Heart left ventricle (tissue), 16 donors: ENCODE data around the gene NADSYN1. TPM values are rescaled to one million over a fixed set of nuclear protein-coding genes. Genes with fewer than 3 reads are reported as not detected.
A peak's percentile ranks its signal among the peaks of the same experiment; 100 is the strongest.

Source experiments
- ATAC-seq, 4 donors: fragments of 200-7000 bp; cut with Tn5 transposase; one replicate each; pipeline ENCODE4 v1.9.1; 2020 to 2022; ENCODE audit warnings: moderate library complexity in 4 of 4, mild to moderate bottlenecking in 3 of 4, moderate number of reproducible peaks in 1 of 4
- DNase-seq, 5 donors: peaks; one replicate each; pipeline ENCODE4 v3.0.0-alpha.2; 2020
- H3K27ac ChIP-seq, 12 donors: fragments of 200-600 bp; sonication (generic) in 4 of 12; one replicate each; pipeline versions ENCODE4 v1.5.0 to v1.8.0; 2016 to 2022; ENCODE audit warnings: mild to moderate bottlenecking in 2 of 12
- H3K27me3 ChIP-seq, 9 donors: fragments of 200-600 bp; sonication (generic) in 2 of 9; one replicate each; pipeline versions ENCODE4 v1.5.1 to v1.8.0; 2016 to 2022; ENCODE audit warnings: mild to moderate bottlenecking in 3 of 9
- H3K36me3 ChIP-seq, 9 donors: fragments of 200-600 bp; sonication (generic) in 2 of 9; one replicate each; pipeline versions ENCODE4 v1.5.0 to v1.8.0; 2018 to 2022; ENCODE audit warnings: mild to moderate bottlenecking in 2 of 9
- H3K4me1 ChIP-seq, 12 donors: fragments of 200-600 bp; sonication (generic) in 4 of 12; one replicate each; pipeline versions ENCODE4 v1.5.0 to v1.8.0; 2016 to 2022; ENCODE audit warnings: mild to moderate bottlenecking in 3 of 12
- H3K4me3 ChIP-seq, 12 donors: fragments of 200-600 bp; sonication (generic) in 4 of 12; one replicate each; pipeline versions ENCODE4 v1.5.0 to v1.8.0; 2017 to 2022; ENCODE audit warnings: mild to moderate bottlenecking in 9 of 12, moderate library complexity in 4 of 12
- H3K9me3 ChIP-seq, 12 donors: fragments of 200-600 bp; sonication (generic) in 4 of 12; one replicate each; pipeline versions ENCODE4 v1.5.0 to v1.8.0; 2016 to 2022; ENCODE audit warnings: mild to moderate bottlenecking in 1 of 12
- CTCF ChIP-seq, 12 donors: fragments of 200-600 bp; sonication (generic) in 4 of 12; IDR thresholded peaks; one replicate each; pipeline versions ENCODE4 v1.5.0 to v1.8.0; 2018 to 2022; ENCODE audit warnings: antibody characterized with exemption in 12 of 12, mild to moderate bottlenecking in 5 of 12
- POLR2A ChIP-seq, 2 donors: fragments of 450-650 bp; IDR thresholded peaks; one replicate each; pipeline ENCODE4 v1.6.1; 2017; ENCODE audit warnings: antibody characterized with exemption in 2 of 2, mild to moderate bottlenecking in 2 of 2, moderate library complexity in 2 of 2
- WGBS, 4 donors: extraction: QIAGEN DNeasy Blood & Tissue Kit in 2 of 4; methylation state at CpG; one replicate each; pipeline versions ENCODE4 v1.1.5 to v1.1.7; 2013 to 2018; 5-methylcytosine and 5-hydroxymethylcytosine counted together
- intact Hi-C, 10 donors: fragments of 100-400 bp; cut with DNase I; formaldehyde crosslinking; loops; one replicate each; pipeline versions ENCODE4 v1.11.1 to v1.14.2; 2022
- polyA plus RNA-seq, 2 donors: library from polyadenylated mRNA; stranded (reverse); fragments of 200-250 nt; gene quantifications; one replicate each; pipeline ENCODE4 v1.2.3, GENCODE V29; 2013
- total RNA-seq, 9 donors: library from RNA; depleted of rRNA in 2 of 9; stranded (reverse); fragments of >200 nt in 2 of 9; fragmentation: NEBNext Ultra II Directional in 3 of 9; extraction: Animal tissue kit (Norgen Biotek cat#: 25700) in 3 of 9; gene quantifications; one replicate each; pipeline versions ENCODE4 v1.1.0 to v1.2.4, GENCODE V29; 2016 to 2023
- donor health status: ischemic (EF 13 %, LVEDD 7.1; RV severe dilation, severe dysfunction).
- donor health status: healthy with polysubstance abuse.
- donor health status: DM: no; HTN: yes; CAD: no.
- donor health status: DM: no; HTN: no; CAD: no.
- donor health status: ischemic (EF 25% LVEDD 6.9; RV normal size, moderate dysfunction).
- donor health status: ischemic (EF 25% LVEDD 5.7; RV mildly dilated, moderate dysfunction).
- donor health status: healthy.
- donor health status: DM: yes; HTN: yes; CAD: no.
- donor health status: ischemic (EF 35%, LVEDD 5.7; RV mildly dilated, moderate dysfunction).
- donor health status: nonischemic (EF 11% LVEDD 7.7; RV severe dilation, severe dysfunction).
- donor health status: DM: yes; HTN: yes; CAD: no.
- donor health status: PGD.
- donor health status: ischemic (EF 29% LVEDD 5.4; RV normal size, mild dysfunction).
- donor health status: nonischemic (EF 23%, LVEDD 6.1; RV moderate dilation, normal function).

Gene NADSYN1
- total and polyA plus RNA-seq, 11 donors, result 11.4 to 41.9 (median 19.4) TPM

DNA sequence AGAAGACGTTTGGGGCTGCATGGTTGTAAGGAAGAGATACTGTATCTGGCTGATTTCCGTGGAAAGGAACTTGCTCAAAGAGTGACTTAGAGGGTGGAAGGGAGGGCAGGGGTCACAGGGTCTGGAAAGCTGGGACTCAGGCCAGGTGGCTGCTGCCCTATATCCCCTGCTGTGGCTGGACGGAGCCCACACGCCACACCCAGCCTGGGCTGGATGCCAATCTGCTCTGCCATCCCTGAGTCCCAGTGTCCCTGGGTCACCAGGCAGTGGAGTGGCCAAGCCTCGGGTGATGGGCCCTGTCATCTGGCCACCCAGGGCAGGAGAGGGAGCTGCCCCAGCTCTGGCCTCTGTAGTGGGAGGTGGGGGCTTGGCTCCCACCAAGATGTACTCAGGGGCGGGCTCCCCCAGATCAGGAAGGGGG is 47.6 kb downstream of the NADSYN1 start:
- 34 to 44% (median 42%) methylated on average over 3 to 6 of the region's 6 CpGs for WGBS, 4 donors
- H3K9me3 ChIP-seq, result no peaks in the 10 kb centered on the region
- peak in 4 of 5 donors; percentile 50 to 70 (median 53) for DNase-seq
- peaks cover 0 to 74% (median 55%) of the 10 kb centered on the region in 9 donors for H3K36me3 ChIP-seq
- peak; percentile 80 to 90 (median 86) for ATAC-seq
- H3K4me1 ChIP-seq, result peaks cover 0 to 21% (median 3%) of the 10 kb centered on the region in 12 donors
- no peak overlapping the region for H3K4me3 ChIP-seq
- H3K27me3 ChIP-seq, result no peaks in the 10 kb centered on the region
- TF ChIP-seq CTCF (IDR thresholded peaks at IDR 0.05), result no peak
- no peak for TF ChIP-seq POLR2A (IDR thresholded peaks at IDR 0.05)
- intact Hi-C loops, result loop anchor here in 1 of 10 donors (10.0 kb wide), 1 partner anchor 64 kb away; the partner anchor contains the start of gene KRTAP5-10
- no peak overlapping the region for H3K27ac ChIP-seq

DNA sequence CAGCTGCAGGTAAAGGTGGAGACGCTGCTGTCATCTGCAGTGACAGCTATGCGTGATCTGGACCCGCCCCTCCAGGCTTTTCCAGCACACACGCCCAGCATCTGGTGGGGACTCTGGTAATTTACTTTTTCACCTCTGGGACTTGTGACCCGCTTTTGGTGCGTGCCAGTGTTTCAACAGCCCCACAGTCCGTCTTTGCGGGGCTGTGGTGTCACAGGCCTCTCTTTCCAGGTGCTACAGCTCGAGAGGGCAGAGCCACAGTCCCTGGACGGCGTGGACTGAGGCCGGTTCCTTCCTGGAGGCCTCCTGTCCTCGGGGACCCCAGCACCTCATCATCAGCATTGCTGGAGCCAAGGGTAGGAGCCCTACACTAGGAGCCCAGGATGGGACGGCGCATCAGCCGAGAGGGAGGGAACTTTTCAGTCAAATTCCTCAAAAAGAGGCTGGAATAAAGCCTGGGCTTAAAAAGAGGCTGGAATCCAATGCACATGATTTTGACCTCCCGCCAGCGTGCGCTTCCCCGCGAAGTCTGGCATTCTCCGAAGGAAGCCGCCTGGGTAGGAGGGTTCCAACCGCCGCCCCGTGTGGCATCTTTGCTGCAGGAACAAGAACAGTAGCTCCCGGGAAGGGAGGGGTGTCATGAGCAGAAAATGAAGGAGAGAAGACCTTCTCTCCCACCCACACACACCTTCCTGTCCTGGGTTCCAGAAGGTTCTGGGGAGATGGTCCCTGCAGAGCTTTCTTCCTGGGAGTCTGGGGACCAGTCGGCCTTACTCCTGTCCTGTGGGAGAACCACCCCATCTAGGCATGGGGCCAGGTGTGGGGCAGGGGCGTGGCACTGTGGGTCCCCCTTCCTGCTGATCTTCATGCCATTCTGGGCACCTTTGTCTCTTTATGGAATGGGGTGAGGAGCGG is 48.3 kb downstream of the NADSYN1 start:
- 92 to 95% (median 94%) methylated on average over 29 to 30 of the region's 30 CpGs for WGBS, 4 donors
- no peak overlapping the region for H3K4me3 ChIP-seq
- H3K27ac ChIP-seq, result no peak overlapping the region
- H3K4me1 ChIP-seq, result peaks cover 0 to 21% (median 3%) of the 10 kb centered on the region in 12 donors
- no peaks in the 10 kb centered on the region for H3K27me3 ChIP-seq
- intact Hi-C loops, result loop anchor here in 1 of 10 donors (10.0 kb wide), 1 partner anchor 63 kb away; the partner anchor contains the start of gene KRTAP5-10
- H3K9me3 ChIP-seq, result peaks cover 0 to 2% (median 0%) of the 10 kb centered on the region in 12 donors
- peaks cover 0 to 67% (median 47%) of the 10 kb centered on the region in 9 donors for H3K36me3 ChIP-seq
- no peak for DNase-seq
- TF ChIP-seq CTCF (IDR thresholded peaks at IDR 0.05), result no peak
- ATAC-seq, result no peak

DNA sequence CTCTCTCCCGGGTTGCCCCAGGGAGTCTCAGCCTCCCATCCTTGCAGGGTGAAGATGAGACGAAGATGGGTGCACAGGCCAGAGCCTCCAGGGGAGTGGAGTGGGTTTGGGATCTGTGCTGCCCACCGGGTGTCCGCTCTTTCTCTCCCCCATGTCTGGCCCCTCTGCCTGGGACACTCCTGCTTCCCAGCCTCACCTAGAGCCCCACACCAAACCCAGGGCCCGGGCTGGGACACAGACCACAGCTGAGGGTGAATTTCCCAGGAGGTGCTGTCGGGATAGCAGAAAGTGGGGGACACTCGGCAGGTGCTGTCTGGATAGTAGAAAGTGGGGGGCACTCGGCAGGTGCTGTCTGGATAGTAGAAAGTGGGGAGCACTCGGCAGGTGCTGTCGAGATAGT is 49.0 kb downstream of the NADSYN1 start:
- no peak for DNase-seq
- peaks cover 0 to 60% (median 40%) of the 10 kb centered on the region in 9 donors for H3K36me3 ChIP-seq
- WGBS, 4 donors, result 94 to 97% (median 96%) methylated on average over 10 of the region's 10 CpGs

More for the DNA sequence above, 49.0 kb downstream of the NADSYN1 start:
- no peaks in the 10 kb centered on the region for H3K27me3 ChIP-seq
- no peak overlapping the region for H3K27ac ChIP-seq
- ATAC-seq, result no peak
- intact Hi-C loops, result loop anchor here in 1 of 10 donors (10.0 kb wide), 1 partner anchor 63 kb away; the partner anchor contains the start of gene KRTAP5-10
- no peak overlapping the region for H3K4me3 ChIP-seq
- peaks cover 0 to 21% (median 3%) of the 10 kb centered on the region in 12 donors for H3K4me1 ChIP-seq
- TF ChIP-seq POLR2A (IDR thresholded peaks at IDR 0.05), result no peak
- TF ChIP-seq CTCF (IDR thresholded peaks at IDR 0.05), result no peak
- H3K9me3 ChIP-seq, result peaks cover 0 to 9% (median 0%) of the 10 kb centered on the region in 12 donors
